Fibroblast of villous mesenchyme (primary cell): ENCODE results near the gene SLAIN1. TPM values are rescaled to one million over a fixed set of nuclear protein-coding genes. Genes with fewer than 3 reads are reported as not detected.
"Not testable (repeated sequence)": the region's sequence is repeated elsewhere in the genome, so short reads cannot be mapped to it uniquely, and the experiment has no call there.

Experiments used
- DNase-seq: peaks from one replicate; pipeline ENCODE4 v3.0.0-alpha.2; 2010; ENCODE audit warnings: low read depth
- H3K4me3 ChIP-seq: 2 replicates; pipeline ENCODE4 v1.5.1; 2011; ENCODE audit warnings: low read depth, mild to moderate bottlenecking, low read length
- total RNA-seq: library from RNA; depleted of rRNA; stranded (reverse); fragments of >200 nt; gene quantifications from 2 replicates; pipeline ENCODE4 v1.2.3, GENCODE V29; 2012
- TF ChIP-seq, protein P1 (sequence below): IDR thresholded peaks from 2 replicates; pipeline ENCODE4 v1.5.1; 2012; ENCODE audit warnings: low read depth, mild to moderate bottlenecking, low read length; ENCODE audit not compliant: insufficient read depth

The SLAIN1 gene
- not detected in 2 replicates for total RNA-seq

DNA sequence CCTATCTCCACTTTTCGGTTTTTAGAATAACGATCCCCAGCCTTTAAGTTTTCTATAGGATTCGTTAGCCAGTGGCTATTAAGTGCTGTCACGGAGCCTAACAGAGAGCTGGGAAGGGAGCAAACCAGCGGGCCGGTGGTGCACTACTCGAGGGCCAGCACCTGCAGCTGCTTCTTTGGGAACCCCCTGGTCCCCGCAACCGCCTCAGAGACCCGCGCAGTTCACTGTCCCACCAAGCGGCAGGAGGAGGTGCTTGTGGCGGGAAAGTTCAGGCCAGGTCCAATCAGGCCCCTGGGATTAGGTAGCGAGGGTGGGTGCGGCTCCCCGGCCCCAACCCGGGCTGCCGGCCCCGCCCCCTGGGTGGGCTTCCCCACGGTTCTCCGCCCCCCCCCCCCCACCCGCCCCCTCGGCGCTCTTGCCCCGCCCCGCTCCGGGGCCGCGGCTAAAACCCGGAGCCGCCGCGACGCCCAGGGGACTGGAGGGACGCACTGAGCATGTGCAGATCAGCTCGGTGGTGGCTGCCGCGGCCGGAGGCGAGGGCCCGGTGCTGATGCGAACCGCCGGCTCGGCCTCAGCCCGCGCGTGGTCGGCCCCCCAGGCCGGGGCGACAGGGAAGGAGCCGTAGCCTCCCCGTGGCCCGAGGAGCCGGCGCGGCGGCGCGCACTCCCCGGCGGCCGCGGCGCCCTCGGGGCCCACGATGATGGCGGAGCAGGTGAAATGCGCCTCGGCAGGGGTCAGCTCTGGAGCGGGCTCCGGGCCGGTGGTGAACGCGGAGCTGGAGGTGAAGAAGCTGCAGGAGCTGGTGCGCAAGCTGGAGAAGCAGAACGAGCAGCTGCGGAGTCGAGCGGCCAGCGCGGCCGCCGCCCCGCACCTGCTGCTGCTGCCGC lies at the start of gene SLAIN1:
SLAIN1 (plus strand) TSS at position 471 of the 887 bp plus-strand sequence; CDS start at position 698, 227 bp downstream.
- H3K4me3 ChIP-seq = peak within 1 kb of the TSS; percentile 51
- TF ChIP-seq, protein P1, sequence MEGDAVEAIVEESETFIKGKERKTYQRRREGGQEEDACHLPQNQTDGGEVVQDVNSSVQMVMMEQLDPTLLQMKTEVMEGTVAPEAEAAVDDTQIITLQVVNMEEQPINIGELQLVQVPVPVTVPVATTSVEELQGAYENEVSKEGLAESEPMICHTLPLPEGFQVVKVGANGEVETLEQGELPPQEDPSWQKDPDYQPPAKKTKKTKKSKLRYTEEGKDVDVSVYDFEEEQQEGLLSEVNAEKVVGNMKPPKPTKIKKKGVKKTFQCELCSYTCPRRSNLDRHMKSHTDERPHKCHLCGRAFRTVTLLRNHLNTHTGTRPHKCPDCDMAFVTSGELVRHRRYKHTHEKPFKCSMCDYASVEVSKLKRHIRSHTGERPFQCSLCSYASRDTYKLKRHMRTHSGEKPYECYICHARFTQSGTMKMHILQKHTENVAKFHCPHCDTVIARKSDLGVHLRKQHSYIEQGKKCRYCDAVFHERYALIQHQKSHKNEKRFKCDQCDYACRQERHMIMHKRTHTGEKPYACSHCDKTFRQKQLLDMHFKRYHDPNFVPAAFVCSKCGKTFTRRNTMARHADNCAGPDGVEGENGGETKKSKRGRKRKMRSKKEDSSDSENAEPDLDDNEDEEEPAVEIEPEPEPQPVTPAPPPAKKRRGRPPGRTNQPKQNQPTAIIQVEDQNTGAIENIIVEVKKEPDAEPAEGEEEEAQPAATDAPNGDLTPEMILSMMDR = no peak
- no peak for DNase-seq

GRCh38 chr13:77650409-77650808 lies 47.1 kb upstream of the SLAIN1 start:
- TF ChIP-seq, protein P1 = no peak
- H3K4me3 ChIP-seq = no peak overlapping the region
- DNase-seq = no peak

- TF ChIP-seq, protein P1 = no peak
- no peak for DNase-seq
- no peak overlapping the region for H3K4me3 ChIP-seq
Measured at GRCh38 chr13:77653301-77653700, 44.2 kb upstream of the SLAIN1 start.

GRCh38 chr13:77660016-77660415 lies 37.5 kb upstream of the SLAIN1 start:
- not testable (repeated sequence) for H3K4me3 ChIP-seq, DNase-seq

DNA sequence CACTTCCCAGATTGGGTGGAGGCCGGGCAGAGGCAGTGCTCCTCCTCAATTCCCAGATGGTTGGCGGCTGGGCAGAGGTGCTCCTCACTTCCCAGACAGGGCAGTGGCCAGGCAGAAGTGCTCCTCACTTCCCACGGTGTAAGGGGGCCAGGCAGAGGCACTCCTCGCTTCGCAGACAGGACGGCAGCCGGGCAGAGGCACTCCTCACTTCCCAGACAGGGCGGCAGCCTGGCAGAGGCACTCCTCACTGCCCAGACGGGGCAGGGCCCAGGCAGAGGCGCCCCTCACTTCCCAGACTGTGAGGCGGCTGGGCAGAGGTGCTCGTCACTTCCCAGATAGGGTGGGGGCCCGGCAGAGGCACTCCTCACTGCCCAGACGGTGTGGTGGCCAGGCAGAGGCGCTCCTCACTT lies 36.6 kb upstream of the SLAIN1 start:
- no peak overlapping the region for H3K4me3 ChIP-seq
- no peak for DNase-seq
- TF ChIP-seq, protein P1 = no peak

- not testable (repeated sequence) for DNase-seq, H3K4me3 ChIP-seq
Measured at GRCh38 chr13:77662301-77662700, 35.2 kb upstream of the SLAIN1 start.

GRCh38 chr13:77662831-77663230 lies 34.7 kb upstream of the SLAIN1 start:
- DNase-seq, H3K4me3 ChIP-seq: not testable (repeated sequence)

DNA sequence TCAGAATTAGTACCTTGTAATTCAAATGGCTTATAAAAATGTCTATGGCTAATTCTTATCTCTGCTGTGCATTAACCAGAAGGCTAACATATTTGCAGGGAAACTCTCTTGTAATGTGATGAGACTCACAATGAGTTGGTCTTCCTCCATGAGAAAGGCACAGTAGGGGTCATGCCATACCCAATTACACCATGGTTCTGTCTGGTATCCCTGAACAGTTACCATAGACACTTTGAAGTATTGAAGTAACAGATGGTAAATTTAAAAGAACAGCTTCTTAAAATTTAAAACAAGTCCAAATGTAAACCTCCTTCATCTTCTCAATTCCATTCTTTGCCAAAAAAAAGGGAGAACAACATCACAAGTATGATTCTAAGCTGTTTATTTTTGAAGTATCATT lies 22.6 kb upstream of the SLAIN1 start:
- no peak for DNase-seq
- TF ChIP-seq, protein P1 = no peak
- no peak overlapping the region for H3K4me3 ChIP-seq
